GM19240 (cell line): ENCODE measurements around the gene VPS26A.
A peak's percentile ranks its signal among the peaks of the same experiment; 100 is the strongest.
"Not testable (repeated sequence)": the region's sequence is repeated elsewhere in the genome, so short reads cannot be mapped to it uniquely, and the experiment has no call there.

Source experiments
- DNase-seq: peaks from one replicate; pipeline ENCODE4 v3.0.0; 2011; ENCODE audit warnings: low spot score; ENCODE audit not compliant: insufficient read length

VPS26A gene

DNA sequence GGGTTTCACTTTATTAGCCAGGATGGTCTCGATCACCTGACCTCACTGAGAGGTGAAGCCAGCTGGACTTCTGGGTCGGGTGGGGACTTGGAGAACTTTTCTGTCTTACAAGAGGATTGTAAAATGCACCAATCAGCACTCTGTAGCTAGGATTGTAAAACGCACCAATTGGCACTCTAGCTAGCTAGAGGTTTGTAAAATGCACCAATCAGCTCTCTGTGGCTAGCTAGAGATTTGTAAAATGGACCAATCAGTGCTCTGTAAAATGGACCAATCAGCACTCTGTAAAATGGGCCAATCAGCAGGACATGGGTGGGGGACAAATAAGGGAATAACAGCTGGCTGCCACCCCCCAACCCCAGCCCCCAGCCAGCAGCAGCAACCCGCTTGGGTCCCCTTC lies 51.3 kb downstream of the VPS26A start:
- DNase-seq: not testable (repeated sequence)

DNA sequence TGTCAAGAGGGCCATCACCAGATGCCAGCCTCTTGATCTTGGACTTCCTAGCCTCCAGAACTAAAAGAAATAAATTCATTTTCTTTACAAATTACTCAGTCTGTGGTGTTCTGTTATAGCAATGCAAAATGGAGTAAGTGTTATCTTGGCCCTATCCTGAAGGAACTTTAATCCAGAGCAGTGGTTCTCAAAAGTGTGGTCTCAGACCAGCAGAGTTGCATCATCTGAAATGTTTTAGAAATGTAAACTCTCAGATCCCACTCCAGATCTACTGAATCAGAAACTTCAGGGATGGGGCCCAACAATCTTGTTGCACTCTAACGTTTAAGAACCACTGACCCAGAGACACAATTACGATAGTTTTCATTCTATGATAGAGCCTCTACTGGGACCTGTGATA lies 52.8 kb downstream of the VPS26A start:
- no peak for DNase-seq

DNA sequence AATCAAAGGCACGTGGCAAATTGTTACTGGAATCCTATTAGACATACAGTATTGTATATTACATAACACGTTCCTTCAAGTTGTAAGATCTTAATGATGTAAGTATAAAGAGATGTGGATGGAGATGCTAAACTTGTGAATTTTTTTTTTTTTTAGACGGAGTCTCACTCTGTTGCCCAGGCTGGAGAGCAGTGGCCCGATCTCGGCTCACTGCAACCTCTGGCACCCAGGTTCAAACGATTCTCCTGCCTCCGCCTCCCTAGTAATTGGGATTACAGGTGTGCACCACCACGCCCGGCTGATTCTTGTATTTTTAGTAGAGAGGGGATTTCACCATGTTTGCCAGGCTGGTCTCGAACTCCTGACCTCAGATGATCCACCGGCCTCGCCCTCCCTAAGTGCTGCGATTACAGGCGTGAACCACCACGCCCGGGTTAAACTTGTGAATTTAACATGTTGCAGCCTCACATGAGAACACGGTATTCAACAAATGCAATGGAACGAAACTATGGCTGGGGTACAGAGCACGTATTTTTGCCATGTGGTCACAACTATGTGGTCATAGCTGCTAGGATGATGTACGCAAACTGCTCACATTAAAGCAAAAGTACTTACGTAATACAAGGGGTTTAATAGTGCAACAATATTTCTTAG lies 55.2 kb downstream of the VPS26A start:
- DNase-seq: no peak

DNA sequence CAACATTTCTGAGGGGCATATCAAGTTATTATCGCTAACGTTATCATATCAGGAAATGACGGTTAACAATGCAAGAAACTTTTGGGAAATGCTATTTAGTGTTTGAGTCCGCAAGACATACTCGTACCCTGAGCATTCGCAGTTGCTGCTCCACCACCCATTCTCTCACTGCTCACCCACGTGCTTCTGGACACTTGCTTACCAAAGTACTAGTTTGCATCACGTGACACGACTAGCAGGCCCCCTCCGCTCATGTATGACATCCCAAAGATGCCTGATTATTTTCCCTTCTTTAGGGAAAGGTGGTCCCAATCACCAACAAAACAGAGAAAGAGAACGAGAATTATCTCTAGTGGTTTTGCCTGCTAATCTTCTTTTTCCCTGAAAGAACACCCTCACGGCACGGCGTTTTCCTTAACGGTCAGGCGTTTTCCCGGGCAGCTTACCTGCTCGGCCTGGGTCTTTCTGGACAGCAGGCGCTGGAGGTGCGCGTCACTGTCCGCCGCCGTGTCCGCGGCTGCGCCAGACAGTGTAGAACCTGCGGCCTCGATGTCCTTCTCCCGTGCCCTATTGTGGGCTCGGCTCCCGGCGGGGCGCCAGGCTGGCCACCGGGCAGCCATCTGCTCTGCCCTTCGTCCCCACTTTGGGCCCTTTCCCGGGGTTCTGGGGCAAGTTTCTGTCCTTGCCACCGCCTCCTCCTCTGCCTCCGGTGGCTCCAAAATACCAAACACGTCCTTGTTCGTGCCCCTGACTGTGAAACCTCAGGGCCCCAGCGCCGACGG lies 56.0 kb downstream of the VPS26A start, which contains the start of gene SUPV3L1:
Gene SUPV3L1 (plus strand): TSS at position 492 of the 782 bp plus-strand sequence. CDS start 58 bp downstream, at position 550.
- DNase-seq: peak; percentile 77

DNA sequence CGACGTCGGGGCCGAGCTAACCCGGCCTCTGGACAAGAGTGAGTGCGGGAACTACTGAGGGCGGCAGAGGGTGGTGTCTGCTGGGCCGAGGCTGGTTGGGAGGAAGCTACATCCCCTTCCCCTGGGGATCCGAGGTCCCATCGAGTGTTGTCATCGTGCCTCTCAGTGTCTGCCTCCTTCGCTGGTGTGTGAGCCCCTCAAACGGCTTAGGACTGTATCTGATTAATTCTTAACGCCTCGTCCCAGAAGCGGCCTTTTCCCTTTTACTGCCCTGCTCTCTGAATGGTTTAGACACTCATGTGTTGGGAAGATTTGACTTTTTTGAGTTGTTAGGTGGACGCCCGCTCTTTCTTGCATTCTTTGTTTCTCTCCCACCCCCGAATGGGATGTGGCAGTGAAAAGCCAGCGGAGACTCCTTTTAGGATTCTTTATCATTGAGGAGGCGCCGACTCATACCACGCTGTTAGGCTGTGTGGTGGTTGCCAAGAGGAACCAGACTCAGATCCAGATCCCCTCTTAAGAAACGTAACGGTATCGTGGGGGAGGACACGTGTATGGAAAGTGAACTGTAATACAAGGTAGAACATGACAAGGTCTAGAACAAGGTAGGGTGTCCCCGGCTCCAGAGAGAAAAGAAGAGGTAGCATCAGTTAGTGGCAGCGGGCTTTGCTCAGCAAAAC lies 56.7 kb downstream of the VPS26A start:
- DNase-seq: no peak

DNA sequence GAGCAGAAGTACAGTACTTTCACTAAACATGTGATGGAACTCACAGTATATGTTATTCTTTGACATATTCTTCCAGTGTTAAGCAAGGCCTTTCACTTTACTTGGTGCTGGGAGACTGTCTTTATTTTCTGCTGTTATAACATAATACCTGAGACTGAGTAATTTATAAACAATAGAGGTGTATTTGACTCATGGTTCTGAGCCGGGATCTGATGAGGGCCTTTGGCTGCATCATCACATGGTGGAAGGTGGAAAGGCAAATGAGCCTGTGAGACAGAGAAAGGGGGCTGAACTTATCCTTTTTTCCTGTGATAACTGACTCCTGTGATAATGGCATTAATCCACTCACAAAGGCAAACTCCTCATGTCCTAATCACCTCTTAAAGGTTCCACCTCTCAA lies 57.5 kb downstream of the VPS26A start:
- no peak for DNase-seq

DNA sequence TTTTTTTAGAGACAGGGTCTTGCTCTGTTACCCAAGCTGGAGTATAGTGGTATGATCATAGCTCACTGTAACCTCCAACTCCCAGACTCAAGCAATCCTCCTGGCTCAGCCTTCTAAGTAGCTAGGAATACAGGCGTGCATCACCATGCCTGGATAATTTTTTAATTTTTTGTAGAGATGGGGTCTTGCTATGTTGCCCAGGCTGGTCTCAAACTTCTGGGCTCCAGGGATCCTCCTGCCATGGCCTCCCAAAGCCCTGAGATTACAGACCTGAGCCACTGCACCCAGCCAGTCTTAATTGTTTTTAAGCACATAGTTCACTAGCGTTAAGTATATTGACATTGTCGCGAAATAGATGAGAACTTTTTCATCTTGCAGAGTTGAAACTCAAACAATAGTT lies 58.0 kb downstream of the VPS26A start:
- DNase-seq: no peak

DNA sequence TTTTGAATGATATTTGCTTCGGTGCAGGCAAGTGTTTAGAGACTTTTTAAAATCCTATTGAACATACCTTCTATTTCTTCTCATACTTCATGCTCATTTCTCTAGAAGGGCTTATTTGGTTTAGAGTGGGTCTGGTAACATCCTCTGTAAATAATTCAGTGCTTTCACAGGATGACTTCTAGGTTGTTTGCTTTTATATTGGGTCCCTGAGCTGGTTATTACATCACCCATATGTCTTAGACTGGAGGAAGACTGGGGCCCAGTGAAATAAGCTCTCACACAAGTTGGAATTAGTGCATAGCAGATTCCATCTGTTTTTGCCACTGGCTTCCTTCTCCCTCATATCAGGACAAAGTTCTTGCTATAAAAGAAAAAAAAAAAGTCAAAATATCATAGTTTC lies 62.5 kb downstream of the VPS26A start:
- DNase-seq: no peak

DNA sequence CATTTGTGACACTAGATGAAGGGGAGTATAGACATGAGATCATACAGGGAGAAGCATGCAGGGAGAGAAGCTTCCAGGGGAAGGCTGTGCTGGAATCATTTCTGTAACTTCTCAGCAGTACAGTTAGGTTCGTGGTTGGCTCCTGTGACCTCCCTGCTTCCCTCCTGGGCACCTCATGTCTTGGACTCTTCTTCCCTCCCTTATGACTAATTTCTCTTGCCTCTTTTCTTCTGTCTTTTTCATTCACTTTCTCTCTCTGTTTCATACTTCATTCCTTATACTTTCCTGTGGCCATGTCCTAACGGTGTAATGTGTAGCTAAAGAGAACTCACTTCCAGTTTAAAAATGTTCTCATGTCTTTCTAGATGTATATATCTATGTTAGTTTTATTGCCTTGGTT lies 77.1 kb downstream of the VPS26A start:
- DNase-seq: no peak

DNA sequence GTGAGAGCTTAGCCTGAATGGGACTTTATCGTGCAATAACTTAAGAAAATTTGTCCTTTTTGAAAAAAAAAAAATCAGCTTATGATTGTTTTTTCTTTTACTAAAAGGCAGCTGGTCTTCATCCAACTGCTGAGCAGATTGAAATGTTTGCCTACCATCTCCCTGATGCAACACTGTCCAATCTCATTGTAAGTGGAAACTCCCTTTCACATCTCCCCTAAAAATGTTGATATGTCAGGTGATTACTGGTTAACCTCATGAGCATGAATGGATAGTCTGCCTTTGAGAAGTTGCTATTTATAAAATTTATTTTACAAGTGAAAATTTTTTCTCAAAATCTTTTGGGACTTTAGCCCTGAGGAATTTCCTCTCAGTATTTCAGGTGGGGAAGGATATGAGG lies 78.4 kb downstream of the VPS26A start:
- DNase-seq: no peak

DNA sequence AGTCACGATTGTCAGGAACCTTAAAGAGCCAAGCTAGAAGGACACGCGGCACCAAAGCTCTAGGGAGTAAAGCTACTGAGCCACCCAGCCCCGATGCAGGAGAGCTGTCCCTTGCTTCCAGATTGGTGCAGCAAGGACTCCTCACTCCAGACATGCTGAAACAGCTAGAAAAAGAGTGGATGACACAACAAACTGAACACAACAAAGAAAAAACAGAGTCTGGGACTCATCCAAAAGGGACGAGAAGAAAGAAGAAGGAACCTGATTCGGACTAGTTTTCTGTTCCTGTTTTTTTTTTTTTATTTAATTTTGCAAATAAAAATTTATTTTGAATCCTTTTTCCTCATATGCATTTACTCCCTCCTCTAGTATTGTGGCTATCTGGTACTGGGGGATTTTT lies 84.8 kb downstream of the VPS26A start:
- no peak for DNase-seq

DNA sequence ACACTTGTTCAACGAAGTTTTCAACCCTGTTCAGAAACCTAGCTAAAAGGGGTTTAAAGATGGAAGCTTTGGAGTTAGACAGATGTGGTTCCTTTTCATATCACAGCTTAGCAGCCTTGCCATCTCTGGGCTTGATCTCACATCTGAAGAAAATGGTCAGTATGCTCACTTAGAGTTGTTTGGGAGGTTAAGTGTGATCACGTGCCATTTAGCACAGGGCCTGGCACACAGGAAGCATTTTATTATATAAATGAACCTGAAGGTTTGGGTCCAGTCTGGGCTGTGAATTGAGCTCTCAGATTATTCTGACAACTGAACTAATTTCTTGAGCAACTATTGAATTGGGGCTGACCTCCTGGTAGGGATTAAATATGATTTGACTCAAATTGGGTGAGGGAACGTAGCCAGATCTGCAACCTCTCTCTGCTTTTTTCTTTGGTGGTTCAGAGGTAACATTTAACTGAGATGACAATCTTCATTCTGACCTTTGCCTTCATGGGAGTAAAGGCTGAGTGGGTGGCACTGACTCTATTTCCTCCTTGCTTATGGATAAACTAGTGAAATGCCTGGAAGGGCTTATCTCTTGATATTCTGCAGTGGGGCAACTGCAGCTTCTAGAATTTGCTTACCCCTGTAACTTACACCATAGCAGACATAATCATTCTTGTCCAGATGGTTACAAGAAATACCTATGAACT lies 86.0 kb downstream of the VPS26A start:
- DNase-seq: no peak

DNA sequence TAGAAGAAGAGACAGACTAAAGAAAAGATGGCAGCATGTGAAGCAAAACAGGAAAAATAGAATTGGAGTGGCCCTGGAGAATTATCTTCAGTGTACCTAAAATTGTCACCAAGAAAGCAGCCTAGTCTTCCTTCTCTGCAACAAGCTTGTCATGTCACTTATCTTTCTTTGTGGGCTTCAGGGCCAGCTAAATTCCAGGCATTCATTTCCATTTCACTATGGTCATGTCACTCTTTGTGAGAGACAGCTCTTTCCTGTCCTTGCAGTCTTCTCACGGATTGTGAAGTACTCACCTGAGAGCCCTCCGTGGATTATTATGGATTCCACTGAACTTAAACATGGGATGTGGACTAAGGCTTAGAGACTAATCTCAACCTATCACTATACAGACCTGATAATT lies 87.1 kb downstream of the VPS26A start:
- DNase-seq: no peak

DNA sequence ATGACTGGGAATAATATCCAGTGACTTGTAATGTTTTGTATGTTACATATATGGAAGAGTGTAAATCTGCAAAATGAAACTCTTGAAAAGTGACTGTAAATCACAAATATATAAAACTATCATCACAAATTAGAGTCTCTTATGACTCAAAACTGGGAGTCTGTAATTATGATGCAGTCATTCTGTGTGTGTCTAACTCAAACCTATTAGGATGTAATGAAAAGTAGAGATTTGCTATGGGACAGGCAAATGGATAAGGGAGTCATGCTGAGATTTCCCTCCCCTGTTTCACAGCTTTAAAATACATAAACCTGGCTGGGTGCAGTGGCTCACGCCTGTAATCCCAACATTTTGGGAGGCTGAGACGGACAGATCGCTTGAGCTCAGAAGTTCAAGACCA lies 87.5 kb downstream of the VPS26A start:
- DNase-seq: no peak

DNA sequence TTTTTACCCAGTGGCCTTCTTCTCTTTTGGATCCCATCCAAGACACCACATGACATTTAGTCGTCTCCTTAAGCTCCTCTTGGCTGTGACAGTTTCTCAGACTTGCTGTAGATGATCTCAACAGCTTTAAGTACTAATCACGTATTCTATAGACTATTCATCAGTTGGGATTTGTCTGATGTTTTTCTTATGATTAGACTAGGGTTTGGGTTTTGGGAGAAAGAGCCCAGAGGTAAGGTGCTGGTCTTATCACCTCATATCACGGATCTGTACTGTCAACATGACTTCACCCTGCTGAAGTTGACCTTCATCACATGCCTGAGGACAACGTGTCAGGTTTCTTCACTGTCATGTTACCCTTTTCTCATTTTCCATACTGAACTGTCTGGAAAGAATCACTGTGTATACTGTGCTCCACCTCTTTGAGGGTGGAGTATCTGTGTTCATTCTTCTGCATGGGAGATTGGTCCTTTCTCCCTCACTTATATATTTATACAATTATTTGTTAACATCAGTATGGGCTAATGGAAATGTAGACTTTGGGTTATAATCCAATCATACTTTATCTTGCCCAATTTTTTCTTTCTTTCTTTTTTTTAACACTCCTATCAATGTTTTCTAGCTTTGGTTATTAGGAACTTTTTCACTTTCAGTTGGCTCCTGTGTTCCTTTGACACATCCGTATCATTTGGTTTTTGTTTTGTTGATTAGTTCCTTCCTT lies 89.8 kb downstream of the VPS26A start:
- no peak for DNase-seq

DNA sequence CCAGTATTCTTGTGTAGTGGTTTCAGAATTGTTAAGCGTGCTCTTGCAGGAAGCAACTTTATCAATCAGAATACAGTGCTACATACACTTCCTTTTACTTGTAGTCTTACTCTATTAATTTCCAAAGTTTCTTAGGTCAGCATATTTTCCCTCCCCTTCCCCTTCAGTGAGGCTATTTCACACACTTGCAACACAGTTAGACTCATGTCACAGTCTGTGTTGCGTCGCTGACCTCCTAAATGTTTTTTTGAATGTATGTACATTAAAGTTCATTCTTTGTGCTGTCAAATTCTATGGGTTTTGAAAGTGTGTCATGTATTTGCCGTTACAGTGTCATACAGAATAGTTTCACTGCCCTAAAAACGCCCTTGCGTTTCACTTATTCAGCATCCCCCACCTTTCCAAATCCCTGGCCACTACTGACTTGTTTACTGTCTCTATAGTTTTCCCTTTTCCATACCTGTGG lies 90.7 kb downstream of the VPS26A start:
- no peak for DNase-seq

DNA sequence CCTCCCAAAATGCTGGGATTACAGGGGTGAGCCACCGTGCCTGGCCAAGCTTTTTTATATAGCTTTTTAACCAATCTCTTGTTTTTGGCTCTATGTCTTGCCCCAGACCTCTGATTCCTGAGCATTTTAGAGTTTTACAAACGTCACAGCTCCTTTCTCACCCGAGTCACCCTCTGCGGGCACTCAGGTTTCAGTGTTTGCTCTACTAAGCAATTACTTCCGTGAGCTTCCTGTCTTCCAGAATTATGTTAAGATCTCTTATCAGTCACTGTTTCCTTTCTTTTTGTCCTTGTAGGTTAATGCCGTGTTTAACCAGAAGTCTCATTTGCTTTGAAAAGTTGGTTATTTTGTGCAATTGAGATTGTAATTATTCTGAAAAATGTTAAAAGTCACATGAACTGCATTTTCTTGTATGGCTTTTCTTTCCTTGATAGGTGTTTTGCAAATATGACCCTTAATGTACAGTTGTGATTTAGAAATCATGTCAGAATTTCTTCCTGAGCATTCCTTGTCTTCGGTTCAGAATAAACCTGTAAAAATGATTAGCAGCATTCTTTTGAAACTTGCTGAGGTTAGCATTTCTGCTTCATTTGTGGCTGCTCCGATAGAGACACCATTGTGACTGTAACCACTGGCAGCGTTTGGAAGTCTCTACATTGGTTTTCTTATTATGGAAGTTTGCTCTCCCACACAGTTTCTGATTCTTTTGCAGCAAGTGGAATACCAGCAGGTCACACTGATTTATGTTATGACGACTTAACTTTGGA lies 91.6 kb downstream of the VPS26A start:
- no peak for DNase-seq

DNA sequence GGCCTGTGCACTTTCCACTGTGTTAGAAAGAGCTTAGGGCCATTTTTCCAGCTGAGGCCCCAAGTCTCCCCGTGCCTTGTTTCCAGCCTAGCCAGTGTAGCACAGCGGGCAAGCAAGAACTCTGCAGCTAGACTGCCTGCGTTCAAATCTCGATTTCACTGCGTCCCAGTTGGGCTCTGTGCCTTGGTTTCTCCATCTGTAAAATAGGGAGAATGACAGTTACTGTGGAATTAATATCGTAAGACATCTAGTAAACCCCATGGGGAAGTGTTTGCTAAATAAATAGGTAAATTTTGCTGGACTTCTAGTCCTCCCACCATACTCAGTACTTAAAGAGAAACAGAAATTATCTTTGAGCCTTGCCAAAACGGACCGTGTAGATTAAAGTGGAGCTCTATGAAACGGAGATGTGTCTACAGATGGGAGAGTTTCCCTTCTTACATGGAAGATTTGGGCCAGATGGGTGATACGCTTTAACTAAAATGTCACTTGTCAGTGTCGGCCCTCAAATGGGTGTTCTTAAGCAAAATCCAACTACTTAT lies 92.7 kb downstream of the VPS26A start:
- DNase-seq: no peak

DNA sequence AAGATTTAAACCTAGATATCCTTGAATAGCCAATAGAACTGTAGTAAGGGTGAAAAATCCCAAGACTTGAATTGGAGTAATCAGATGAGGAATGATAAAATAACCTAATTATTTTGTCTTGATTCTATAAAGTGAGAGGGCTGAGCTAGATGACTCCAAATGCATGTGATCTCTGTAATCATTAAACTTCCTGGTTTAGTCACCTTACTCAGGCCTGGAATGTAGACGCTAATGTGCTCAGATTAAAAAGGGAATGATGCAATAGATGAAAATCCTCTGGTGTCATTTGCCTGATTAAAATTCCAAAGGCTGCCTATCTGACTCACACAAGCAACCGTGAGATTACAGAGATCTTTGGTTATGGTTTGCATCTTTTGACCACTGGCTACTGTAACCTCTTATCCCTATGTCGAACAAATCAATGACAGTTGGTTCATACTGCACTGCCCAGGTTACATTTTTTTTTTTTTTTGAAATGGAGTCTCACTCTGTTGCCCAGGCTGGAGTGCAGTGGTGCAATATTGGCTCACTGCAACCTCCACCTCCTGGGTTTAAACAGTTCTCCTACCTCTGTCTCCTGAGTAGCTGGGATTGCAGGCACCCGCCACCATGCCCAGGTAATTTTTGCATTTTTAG lies 93.3 kb downstream of the VPS26A start:
- DNase-seq: no peak

DNA sequence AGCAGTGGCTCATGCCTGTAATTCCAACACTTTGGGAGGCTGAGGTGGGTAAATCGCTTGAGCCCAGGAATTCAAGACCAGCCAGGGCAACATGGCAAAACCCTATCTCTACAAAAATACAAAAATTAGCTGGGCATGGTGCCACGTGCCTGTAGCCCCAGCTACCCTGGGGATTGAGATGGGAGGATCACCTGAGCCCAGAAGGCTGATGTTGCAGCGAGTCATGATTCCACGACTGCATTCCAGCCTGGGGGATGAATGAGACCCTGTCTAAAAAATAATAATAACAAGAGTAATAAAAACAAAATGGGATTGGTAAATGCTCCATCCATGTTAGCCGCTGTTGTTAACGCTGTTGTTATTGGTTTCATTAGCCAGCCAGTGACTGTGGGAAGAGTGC lies 94.9 kb downstream of the VPS26A start:
- no peak for DNase-seq
